Ishikawa (cell line): ENCODE results near the gene MACF1.

Experiments
- CEBPB ChIP-seq: IDR thresholded peaks from 2 replicates; pipeline ENCODE4 v1.6.1; 2012
- CREB1 ChIP-seq: IDR thresholded peaks from 2 replicates; pipeline ENCODE4 v1.6.1; 2012; ENCODE audit warnings: low read depth
- EGR1 ChIP-seq: IDR thresholded peaks from 2 replicates; pipeline ENCODE4 v1.6.1; 2012
- EP300 ChIP-seq: IDR thresholded peaks from 2 replicates; pipeline ENCODE4 v1.6.1; 2012; ENCODE audit warnings: borderline replicate concordance
- FOXM1 ChIP-seq: IDR thresholded peaks from 2 replicates; pipeline ENCODE4 v1.6.1; 2012; ENCODE audit warnings: low read depth, borderline replicate concordance
- NFIC ChIP-seq: IDR thresholded peaks from 2 replicates; pipeline ENCODE4 v1.6.1; 2012
- RAD21 ChIP-seq: IDR thresholded peaks from 2 replicates; pipeline ENCODE4 v1.6.1; 2012; ENCODE audit warnings: low read depth
- TAF1 ChIP-seq: IDR thresholded peaks from 2 replicates; pipeline ENCODE4 v1.6.1; 2012; ENCODE audit warnings: low read depth, mild to moderate bottlenecking
- TCF12 ChIP-seq: IDR thresholded peaks from 2 replicates; pipeline ENCODE4 v1.6.1; 2012; ENCODE audit warnings: low read depth
- TEAD4 ChIP-seq: IDR thresholded peaks from 2 replicates; pipeline ENCODE4 v1.6.1; 2012
- USF1 ChIP-seq: IDR thresholded peaks from 2 replicates; pipeline ENCODE4 v1.6.1; 2012
- YY1 ChIP-seq: IDR thresholded peaks from 2 replicates; pipeline ENCODE4 v1.6.1; 2012; ENCODE audit warnings: low read depth
- ZBTB7A ChIP-seq: IDR thresholded peaks from 2 replicates; pipeline ENCODE4 v1.6.1; 2012; ENCODE audit warnings: low read depth
- TF ChIP-seq, protein P1 (sequence below): IDR thresholded peaks from 2 replicates; pipeline ENCODE4 v1.6.1; 2012; ENCODE audit warnings: low read depth, mild to moderate bottlenecking
- TF ChIP-seq, protein P2 (sequence below): IDR thresholded peaks from 2 replicates; pipeline ENCODE4 v1.6.1; 2012

Gene MACF1

DNA sequence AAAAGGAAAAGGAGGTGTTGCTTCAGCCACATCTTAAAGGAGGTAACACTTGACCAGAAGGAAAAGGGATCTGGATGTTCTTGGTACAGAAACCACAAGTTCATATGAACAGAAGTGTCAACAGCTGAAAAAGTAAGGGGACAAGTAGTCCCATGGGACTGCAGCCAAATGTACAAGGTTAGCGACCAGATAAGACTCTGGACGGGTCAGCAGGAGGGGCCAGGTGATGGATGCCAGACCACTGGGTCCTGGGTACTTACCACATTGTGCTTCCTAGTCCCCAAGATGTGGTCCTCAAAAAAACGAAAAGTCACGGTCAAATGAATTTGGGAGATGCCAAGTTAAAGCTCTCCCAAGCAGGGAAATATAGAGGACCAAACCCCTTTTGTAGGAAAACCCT is 270.3 kb downstream of the MACF1 start:
- TF ChIP-seq CREB1 (no peak), YY1 (no peak), TAF1 (no peak), TEAD4 (no peak), NFIC (no peak), EGR1 (no peak), ZBTB7A (no peak), EP300 (no peak), FOXM1 (no peak), USF1 (no peak), TCF12 (no peak)
- TF ChIP-seq, protein P1, sequence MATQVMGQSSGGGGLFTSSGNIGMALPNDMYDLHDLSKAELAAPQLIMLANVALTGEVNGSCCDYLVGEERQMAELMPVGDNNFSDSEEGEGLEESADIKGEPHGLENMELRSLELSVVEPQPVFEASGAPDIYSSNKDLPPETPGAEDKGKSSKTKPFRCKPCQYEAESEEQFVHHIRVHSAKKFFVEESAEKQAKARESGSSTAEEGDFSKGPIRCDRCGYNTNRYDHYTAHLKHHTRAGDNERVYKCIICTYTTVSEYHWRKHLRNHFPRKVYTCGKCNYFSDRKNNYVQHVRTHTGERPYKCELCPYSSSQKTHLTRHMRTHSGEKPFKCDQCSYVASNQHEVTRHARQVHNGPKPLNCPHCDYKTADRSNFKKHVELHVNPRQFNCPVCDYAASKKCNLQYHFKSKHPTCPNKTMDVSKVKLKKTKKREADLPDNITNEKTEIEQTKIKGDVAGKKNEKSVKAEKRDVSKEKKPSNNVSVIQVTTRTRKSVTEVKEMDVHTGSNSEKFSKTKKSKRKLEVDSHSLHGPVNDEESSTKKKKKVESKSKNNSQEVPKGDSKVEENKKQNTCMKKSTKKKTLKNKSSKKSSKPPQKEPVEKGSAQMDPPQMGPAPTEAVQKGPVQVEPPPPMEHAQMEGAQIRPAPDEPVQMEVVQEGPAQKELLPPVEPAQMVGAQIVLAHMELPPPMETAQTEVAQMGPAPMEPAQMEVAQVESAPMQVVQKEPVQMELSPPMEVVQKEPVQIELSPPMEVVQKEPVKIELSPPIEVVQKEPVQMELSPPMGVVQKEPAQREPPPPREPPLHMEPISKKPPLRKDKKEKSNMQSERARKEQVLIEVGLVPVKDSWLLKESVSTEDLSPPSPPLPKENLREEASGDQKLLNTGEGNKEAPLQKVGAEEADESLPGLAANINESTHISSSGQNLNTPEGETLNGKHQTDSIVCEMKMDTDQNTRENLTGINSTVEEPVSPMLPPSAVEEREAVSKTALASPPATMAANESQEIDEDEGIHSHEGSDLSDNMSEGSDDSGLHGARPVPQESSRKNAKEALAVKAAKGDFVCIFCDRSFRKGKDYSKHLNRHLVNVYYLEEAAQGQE, result no peak
- TF ChIP-seq, protein P2, sequence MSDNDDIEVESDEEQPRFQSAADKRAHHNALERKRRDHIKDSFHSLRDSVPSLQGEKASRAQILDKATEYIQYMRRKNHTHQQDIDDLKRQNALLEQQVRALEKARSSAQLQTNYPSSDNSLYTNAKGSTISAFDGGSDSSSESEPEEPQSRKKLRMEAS, result no peak

- TF ChIP-seq, protein P1, result no peak
- no peak for TF ChIP-seq TEAD4
- no peak for TF ChIP-seq FOXM1
- no peak for TF ChIP-seq ZBTB7A
- no peak for TF ChIP-seq EP300
- TF ChIP-seq TAF1, result no peak
- TF ChIP-seq, protein P2, result no peak
- no peak for TF ChIP-seq RAD21
- no peak for TF ChIP-seq CREB1
- TF ChIP-seq YY1, result no peak
- TF ChIP-seq EGR1, result no peak
- TF ChIP-seq NFIC, result no peak
- TF ChIP-seq CEBPB, result no peak
- no peak for TF ChIP-seq TCF12
Measured at GRCh38 chr1:39478126-39478915, 273.8 kb downstream of the MACF1 start.

- no peak for TF ChIP-seq TCF12
- TF ChIP-seq USF1, result no peak
- TF ChIP-seq, protein P1, result no peak
- no peak for TF ChIP-seq EP300
- TF ChIP-seq FOXM1, result no peak
- no peak for TF ChIP-seq YY1
- TF ChIP-seq RAD21, result no peak
- no peak for TF ChIP-seq CEBPB
- TF ChIP-seq, protein P2, result no peak
- TF ChIP-seq ZBTB7A, result no peak
- no peak for TF ChIP-seq TEAD4
- no peak for TF ChIP-seq TAF1
- no peak for TF ChIP-seq NFIC
- TF ChIP-seq CREB1, result no peak
- TF ChIP-seq EGR1, result no peak
Measured at GRCh38 chr1:39481289-39481688, 276.8 kb downstream of the MACF1 start.

DNA sequence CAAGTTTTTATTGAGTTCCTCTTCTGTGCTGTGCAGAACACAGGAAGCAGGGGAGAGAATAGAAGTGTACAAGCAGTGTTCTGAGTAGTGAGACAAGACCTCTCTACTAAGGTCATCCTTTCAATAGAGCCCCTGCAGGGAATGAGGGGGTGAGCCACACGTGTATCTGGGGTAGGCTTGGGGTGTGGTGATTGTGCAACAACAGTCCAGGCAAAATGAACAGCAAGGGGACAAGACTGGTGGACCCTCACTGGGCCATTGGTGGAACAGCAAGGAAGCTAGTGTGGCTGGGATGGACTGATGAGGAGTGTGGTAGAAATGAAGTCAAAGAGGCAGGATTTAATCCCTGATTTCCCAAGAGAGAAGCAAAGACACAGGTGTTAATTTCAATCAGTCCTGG is 278.8 kb downstream of the MACF1 start:
- TF ChIP-seq, protein P2, result no peak
- TF ChIP-seq USF1, result no peak
- TF ChIP-seq NFIC, result no peak
- no peak for TF ChIP-seq ZBTB7A
- no peak for TF ChIP-seq TCF12
- TF ChIP-seq FOXM1, result no peak
